Natural killer cell (primary cell): ENCODE results near the gene LHPP. TPM values are rescaled to one million over a fixed set of nuclear protein-coding genes. Genes with fewer than 3 reads are reported as not detected.

ENCODE experiments used
- ATAC-seq, 3 donors: fragments of 150-1000 bp in 2 of 3; fragments of 200-7000 bp in 1 of 3; cut with Tn5 transposase; 1 replicate in 1 of 3; 2 replicates in 2 of 3; pipeline ENCODE4 v1.10.0; 2021; ENCODE audit warnings: mild to moderate bottlenecking in 2 of 3, moderate library complexity in 2 of 3
- DNase-seq, 2 donors: peaks; one replicate each; pipeline versions ENCODE4 v3.0.0 to v3.0.0-alpha.2; 2013 to 2021; ENCODE audit warnings: mixed read lengths in 1 of 2
- H3K27ac ChIP-seq: one replicate; pipeline ENCODE4 v1.5.1; 2013; ENCODE audit warnings: mild to moderate bottlenecking, low read length
- H3K27me3 ChIP-seq: one replicate; pipeline ENCODE4 v1.6.1; 2013; ENCODE audit warnings: low read length; ENCODE audit not compliant: control insufficient read depth, insufficient read depth
- H3K36me3 ChIP-seq: one replicate; pipeline ENCODE4 v1.6.1; 2013; ENCODE audit warnings: low read length; ENCODE audit not compliant: control insufficient read depth, insufficient read depth
- H3K4me1 ChIP-seq: one replicate; pipeline ENCODE4 v1.6.1; 2013; ENCODE audit warnings: low read length; ENCODE audit not compliant: control insufficient read depth, insufficient read depth
- H3K4me3 ChIP-seq: one replicate; pipeline ENCODE4 v1.5.1; 2013; ENCODE audit warnings: low read length
- H3K9me3 ChIP-seq: one replicate; pipeline ENCODE4 v1.6.1; 2013; ENCODE audit warnings: low read length; ENCODE audit not compliant: control insufficient read depth, insufficient read depth
- H3K27ac Mint-ChIP-seq, 2 donors: one replicate each; pipeline ENCODE4 v1.8.0; 2022; ENCODE audit warnings: mild to moderate bottlenecking in 2 of 2, mixed read lengths in 2 of 2, moderate library complexity in 1 of 2
- H3K27me3 Mint-ChIP-seq, 2 donors: one replicate each; pipeline ENCODE4 v1.8.0; 2022; ENCODE audit warnings: low read depth in 2 of 2, mixed read lengths in 2 of 2
- H3K36me3 Mint-ChIP-seq: one replicate; pipeline ENCODE4 v1.8.0; 2022; ENCODE audit warnings: mixed read lengths
- H3K4me1 Mint-ChIP-seq, 2 donors: one replicate each; pipeline ENCODE4 v1.8.0; 2022; ENCODE audit warnings: mixed read lengths in 2 of 2
- H3K4me3 Mint-ChIP-seq: one replicate; pipeline ENCODE4 v1.8.0; 2022; ENCODE audit warnings: mild to moderate bottlenecking, moderate library complexity, mixed read lengths
- H3K9me3 Mint-ChIP-seq, 2 donors: one replicate each; pipeline ENCODE4 v1.8.0; 2022; ENCODE audit warnings: mixed read lengths in 2 of 2
- WGBS: methylation state at CpG from one replicate; pipeline ENCODE4 v1.1.7; 2013; ENCODE audit warnings: missing lambda C conversion rate; ENCODE audit not compliant: insufficient coverage; 5-methylcytosine and 5-hydroxymethylcytosine counted together
- intact Hi-C: fragments of 100-400 bp; cut with micrococcal nuclease; formaldehyde crosslinking; loops from one replicate; pipeline ENCODE4 v1.14.2; 2022
- total RNA-seq, 4 donors: library from RNA; stranded (reverse); fragments of 120-200 nt in 1 of 4; gene quantifications; one replicate each; pipeline versions ENCODE4 v1.2.3 to v1.2.4, GENCODE V29; 2013 to 2022
- TF ChIP-seq, protein P1 (sequence below): fragments of 200-600 bp; IDR thresholded peaks from one replicate; pipeline ENCODE4 v1.8.0; 2022; ENCODE audit warnings: antibody characterized with exemption

Gene LHPP
- total RNA-seq, 3 donors from 2014 or later (not counting 1 experiment from before 2014, with no cell fraction given) = 12.3 to 19.3 (median 14.8) TPM

DNA sequence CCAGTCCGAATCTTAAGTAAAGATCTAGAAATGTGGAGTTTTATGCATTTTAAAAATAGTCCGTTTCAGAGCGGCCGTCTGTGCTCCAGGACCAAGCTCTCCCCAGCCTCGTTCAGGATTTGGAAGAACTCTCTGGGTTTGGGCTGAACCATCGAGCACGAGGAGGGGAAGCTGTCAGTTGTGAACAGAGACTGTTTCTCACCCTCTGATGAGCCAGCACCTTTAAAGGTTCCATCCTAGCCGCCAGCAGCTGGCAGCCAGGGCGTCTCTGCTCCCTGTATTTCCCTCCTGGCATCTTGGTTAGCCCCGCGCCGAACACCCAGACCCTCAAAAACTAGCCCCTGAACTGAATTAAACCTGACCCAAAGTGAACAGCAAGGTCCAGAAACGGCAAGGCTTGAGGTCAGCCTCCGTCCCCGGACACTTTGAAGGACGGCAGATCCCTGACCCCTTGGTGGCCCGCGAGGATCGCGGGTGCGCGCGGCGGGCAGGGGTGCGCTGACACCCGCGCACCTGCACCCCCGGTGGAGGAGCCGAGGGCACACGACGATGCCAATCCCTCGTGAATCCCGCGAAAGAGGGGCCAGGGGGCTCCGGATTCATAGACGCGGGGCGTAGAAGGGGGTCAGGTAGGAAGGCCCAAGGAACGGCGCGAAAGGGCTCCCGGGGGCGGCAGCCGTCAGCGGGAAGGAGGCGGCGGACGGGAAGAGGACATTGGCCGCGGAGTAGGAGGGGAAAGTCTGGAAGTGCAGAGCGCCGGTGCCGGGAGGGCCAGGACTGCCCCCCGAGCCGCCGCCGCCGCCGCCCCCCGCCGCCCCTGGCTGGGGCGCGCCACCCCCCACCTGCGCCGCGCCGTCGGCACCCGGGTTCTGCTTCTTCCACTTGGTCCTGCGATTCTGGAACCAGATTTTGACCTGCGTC, 14.5 kb upstream of the LHPP start:
- Histone ChIP-seq H3K27ac (no peak overlapping the region), H3K36me3 (no peaks in the 10 kb centered on the region), H3K4me3 (no peak overlapping the region), H3K9me3 (no peaks in the 10 kb centered on the region), H3K27me3 (peaks cover 33% of the 10 kb centered on the region), H3K4me1 (peaks cover 6% of the 10 kb centered on the region)
- H3K4me3 Mint-ChIP-seq = no peak overlapping the region
- H3K27me3 Mint-ChIP-seq = peaks cover 60 to 65% of the 10 kb centered on the region in 2 donors
- H3K27ac Mint-ChIP-seq = no peak overlapping the region
- no peaks in the 10 kb centered on the region for H3K36me3 Mint-ChIP-seq
- DNase-seq (no peak), ATAC-seq (no peak)
- H3K9me3 Mint-ChIP-seq = no peaks in the 10 kb centered on the region
- H3K4me1 Mint-ChIP-seq = peaks cover 0 to 8% of the 10 kb centered on the region in 2 donors
- TF ChIP-seq, protein P1, sequence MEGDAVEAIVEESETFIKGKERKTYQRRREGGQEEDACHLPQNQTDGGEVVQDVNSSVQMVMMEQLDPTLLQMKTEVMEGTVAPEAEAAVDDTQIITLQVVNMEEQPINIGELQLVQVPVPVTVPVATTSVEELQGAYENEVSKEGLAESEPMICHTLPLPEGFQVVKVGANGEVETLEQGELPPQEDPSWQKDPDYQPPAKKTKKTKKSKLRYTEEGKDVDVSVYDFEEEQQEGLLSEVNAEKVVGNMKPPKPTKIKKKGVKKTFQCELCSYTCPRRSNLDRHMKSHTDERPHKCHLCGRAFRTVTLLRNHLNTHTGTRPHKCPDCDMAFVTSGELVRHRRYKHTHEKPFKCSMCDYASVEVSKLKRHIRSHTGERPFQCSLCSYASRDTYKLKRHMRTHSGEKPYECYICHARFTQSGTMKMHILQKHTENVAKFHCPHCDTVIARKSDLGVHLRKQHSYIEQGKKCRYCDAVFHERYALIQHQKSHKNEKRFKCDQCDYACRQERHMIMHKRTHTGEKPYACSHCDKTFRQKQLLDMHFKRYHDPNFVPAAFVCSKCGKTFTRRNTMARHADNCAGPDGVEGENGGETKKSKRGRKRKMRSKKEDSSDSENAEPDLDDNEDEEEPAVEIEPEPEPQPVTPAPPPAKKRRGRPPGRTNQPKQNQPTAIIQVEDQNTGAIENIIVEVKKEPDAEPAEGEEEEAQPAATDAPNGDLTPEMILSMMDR = no peak
- intact Hi-C loops = no loop called here
- WGBS = 15% methylated on average over 71 of the region's 71 CpGs

DNA sequence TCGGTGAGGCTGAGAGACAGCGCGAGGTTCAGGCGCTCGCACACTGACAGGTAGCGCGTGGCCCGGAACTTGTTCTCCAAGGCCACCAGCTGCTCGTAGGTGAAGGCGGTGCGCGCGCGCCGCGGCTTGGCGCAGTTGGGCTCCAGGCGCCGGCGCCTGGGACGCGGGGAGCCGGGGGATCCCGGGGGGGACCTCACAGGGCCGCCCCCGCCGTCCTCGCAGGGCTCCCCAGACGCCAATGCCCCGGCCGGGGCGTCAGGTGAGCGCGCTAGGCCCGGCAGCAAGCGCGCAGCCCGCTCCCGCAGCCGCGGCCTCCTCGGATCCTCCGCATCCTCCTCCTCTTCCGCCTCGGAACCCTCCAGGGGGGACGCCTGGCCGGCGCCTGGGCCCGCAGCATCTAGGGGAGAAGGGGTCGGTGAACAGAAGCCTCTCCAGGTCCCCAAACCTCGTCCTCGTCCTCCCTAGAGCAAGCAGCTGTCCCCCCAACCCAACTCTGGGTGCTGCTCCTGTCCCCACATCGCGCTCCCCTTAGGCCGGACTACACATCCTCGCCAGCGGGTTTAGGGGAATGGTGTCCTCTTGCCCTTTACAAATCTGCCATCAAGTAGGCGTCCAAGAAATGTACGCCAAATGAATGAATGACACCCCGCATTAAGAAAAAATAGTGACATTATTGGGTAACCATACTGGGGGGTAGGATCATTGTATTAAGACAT, 13.7 kb upstream of the LHPP start:
- Mint-ChIP-seq H3K4me3 (no peak overlapping the region), H3K27ac (no peak overlapping the region), H3K36me3 (no peaks in the 10 kb centered on the region), H3K27me3 (peaks cover 57 to 64% of the 10 kb centered on the region in 2 donors), H3K9me3 (no peaks in the 10 kb centered on the region), H3K4me1 (peaks cover 0 to 8% of the 10 kb centered on the region in 2 donors)
- TF ChIP-seq, protein P1 = no peak
- peaks cover 34% of the 10 kb centered on the region for H3K27me3 ChIP-seq
- intact Hi-C loops = no loop called here
- H3K9me3 ChIP-seq = no peaks in the 10 kb centered on the region
- no peak for ATAC-seq
- DNase-seq = no peak
- no peaks in the 10 kb centered on the region for H3K36me3 ChIP-seq
- H3K4me3 ChIP-seq = no peak overlapping the region
- peaks cover 6% of the 10 kb centered on the region for H3K4me1 ChIP-seq
- no peak overlapping the region for H3K27ac ChIP-seq
- 3% methylated on average over 60 of the region's 60 CpGs for WGBS

DNA sequence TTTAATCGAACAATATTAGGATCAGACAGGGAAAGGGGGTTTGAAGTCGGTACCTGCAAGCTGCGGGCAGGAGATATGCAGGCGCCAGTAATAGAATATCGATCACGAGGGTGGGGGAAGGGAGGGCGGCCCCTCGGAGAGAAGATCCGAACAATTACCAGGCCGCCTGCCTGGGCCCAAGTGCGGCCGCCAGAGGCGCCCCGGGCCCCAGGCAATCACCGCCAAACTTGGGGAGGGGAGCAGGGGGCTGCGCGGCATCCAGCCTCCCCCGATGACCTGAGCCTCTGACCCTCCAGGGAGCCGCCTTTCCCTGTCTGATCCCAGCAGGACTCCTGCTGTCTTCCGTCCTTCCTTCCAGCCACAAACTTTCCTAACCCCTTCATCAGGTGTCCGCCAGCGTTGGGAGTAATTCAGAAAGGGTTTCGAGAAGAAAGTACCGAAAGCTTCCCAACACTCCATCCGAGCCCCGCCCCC, 12.9 kb upstream of the LHPP start:
- H3K36me3 ChIP-seq = no peaks in the 10 kb centered on the region
- no peaks in the 10 kb centered on the region for H3K36me3 Mint-ChIP-seq
- peaks cover 0 to 8% of the 10 kb centered on the region in 2 donors for H3K4me1 Mint-ChIP-seq
- no peak overlapping the region for H3K27ac Mint-ChIP-seq
- DNase-seq (no peak), ATAC-seq (no peak)
- WGBS = 4% methylated on average over 26 of the region's 26 CpGs
- H3K4me3 Mint-ChIP-seq = no peak overlapping the region
- no peaks in the 10 kb centered on the region for H3K9me3 ChIP-seq
- peaks cover 34% of the 10 kb centered on the region for H3K27me3 ChIP-seq
- H3K4me1 ChIP-seq = peaks cover 6% of the 10 kb centered on the region
- TF ChIP-seq, protein P1 = no peak
- no peaks in the 10 kb centered on the region for H3K9me3 Mint-ChIP-seq
- peaks cover 57 to 68% of the 10 kb centered on the region in 2 donors for H3K27me3 Mint-ChIP-seq
- no peak overlapping the region for H3K4me3 ChIP-seq
- no peak overlapping the region for H3K27ac ChIP-seq
- intact Hi-C loops = no loop called here
